ENCODE measurements around the gene MT1F. TPM values are rescaled to one million over a fixed set of nuclear protein-coding genes. Genes with fewer than 3 reads are reported as not detected.

The MT1F gene
- total and polyA plus RNA-seq, 11 donors = 1.3 to 8.1 (median 1.9) TPM; not detected in 2

DNA sequence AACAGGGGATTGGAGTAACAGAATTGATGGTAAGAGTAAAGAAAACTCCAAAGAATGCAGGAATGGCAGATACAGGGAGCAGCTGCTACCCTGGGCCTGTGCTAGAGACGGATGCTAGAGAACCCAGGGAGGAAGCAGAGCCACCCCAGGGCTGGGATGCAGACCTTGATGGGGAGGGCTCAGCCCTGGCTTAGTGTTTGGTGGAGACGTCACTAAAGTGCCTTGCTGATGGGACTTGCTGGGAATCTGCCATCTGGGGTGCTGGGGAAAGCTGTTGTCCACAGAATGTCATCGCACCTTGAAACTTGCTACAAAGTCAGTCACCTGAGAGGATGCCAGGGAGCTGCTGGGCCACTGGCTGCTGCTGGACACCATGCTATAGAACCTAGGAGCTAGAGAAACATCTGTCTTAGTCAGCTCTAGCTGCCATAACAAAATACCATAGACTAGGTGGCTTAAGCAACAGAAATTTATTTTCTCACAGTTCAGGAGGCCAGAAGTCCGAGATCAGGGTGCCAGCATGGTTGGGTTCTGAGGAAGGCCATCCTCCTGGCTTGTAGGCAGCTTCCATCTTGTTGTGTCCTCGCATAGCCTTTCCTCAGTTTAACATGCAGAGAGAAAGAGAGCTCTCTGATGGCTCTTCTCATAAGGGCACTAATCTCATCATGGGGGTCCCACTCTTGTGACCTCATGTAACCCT lies 39.8 kb downstream of the MT1F start:
- no peaks in the 10 kb centered on the region for H3K27me3 ChIP-seq
- ATAC-seq (no peak), DNase-seq (no peak)
- H3K4me1 ChIP-seq = peaks cover 0 to 7% (median 1%) of the 10 kb centered on the region in 12 donors
- H3K4me3 ChIP-seq = no peak overlapping the region
- TF ChIP-seq POLR2A (IDR thresholded peaks at IDR 0.05) = no peak
- TF ChIP-seq, protein P1, sequence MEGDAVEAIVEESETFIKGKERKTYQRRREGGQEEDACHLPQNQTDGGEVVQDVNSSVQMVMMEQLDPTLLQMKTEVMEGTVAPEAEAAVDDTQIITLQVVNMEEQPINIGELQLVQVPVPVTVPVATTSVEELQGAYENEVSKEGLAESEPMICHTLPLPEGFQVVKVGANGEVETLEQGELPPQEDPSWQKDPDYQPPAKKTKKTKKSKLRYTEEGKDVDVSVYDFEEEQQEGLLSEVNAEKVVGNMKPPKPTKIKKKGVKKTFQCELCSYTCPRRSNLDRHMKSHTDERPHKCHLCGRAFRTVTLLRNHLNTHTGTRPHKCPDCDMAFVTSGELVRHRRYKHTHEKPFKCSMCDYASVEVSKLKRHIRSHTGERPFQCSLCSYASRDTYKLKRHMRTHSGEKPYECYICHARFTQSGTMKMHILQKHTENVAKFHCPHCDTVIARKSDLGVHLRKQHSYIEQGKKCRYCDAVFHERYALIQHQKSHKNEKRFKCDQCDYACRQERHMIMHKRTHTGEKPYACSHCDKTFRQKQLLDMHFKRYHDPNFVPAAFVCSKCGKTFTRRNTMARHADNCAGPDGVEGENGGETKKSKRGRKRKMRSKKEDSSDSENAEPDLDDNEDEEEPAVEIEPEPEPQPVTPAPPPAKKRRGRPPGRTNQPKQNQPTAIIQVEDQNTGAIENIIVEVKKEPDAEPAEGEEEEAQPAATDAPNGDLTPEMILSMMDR (IDR thresholded peaks at IDR 0.05) = no peak
- WGBS, 4 donors = 85 to 93% (median 91%) methylated on average over 4 to 5 of the region's 5 CpGs
- no peak overlapping the region for H3K27ac ChIP-seq
- peaks cover 0 to 7% (median 0%) of the 10 kb centered on the region in 12 donors for H3K9me3 ChIP-seq
- no peaks in the 10 kb centered on the region for H3K36me3 ChIP-seq
- intact Hi-C loops (cut with DNase I) = loop anchor here in 1 of 10 donors (5.0 kb wide), 1 partner anchor 95 kb away; no protein-coding TSS in a partner anchor

DNA sequence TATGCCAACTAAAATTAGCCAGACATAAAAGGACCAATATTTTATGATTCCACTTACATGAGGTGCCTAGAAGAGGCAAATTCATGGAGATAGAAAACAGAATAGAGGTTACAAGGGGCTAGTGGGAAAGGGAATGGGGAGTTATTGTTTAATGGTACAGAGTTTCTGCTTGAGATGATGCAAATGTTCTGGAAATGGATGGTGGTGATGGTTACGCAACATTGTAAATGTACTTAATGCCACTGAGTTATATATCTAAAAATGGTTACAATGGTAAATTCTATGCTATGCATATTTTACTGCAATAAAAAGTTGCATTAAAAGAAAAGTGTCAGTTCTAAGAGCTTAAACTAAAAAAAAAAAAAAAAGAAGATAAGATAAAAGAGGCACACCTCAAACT lies 42.4 kb downstream of the MT1F start:
- H3K9me3 ChIP-seq = peaks cover 0 to 7% (median 0%) of the 10 kb centered on the region in 12 donors
- no peaks in the 10 kb centered on the region for H3K36me3 ChIP-seq
- intact Hi-C loops (cut with DNase I) = loop anchor here (2.0 to 5.0 kb wide), 8 partner anchors 17 to 188 kb away; partner anchors contain the start of genes MT1G (in 1 of the 10), MT1H (in 1 of the 10), MT1X (in 1 of the 10) and MT2A (in 1 of the 10)
- ATAC-seq (no peak), DNase-seq (no peak)
- no peak overlapping the region for H3K4me3 ChIP-seq
- no peak for TF ChIP-seq POLR2A (IDR thresholded peaks at IDR 0.05)
- TF ChIP-seq, protein P1 (IDR thresholded peaks at IDR 0.05) = no peak
- 15 to 97% (median 36%) methylated on average over 1 of the region's 1 CpG for WGBS, 4 donors
- H3K27me3 ChIP-seq = no peaks in the 10 kb centered on the region
- peaks cover 0 to 7% (median 1%) of the 10 kb centered on the region in 12 donors for H3K4me1 ChIP-seq
- H3K27ac ChIP-seq = no peak overlapping the region

DNA sequence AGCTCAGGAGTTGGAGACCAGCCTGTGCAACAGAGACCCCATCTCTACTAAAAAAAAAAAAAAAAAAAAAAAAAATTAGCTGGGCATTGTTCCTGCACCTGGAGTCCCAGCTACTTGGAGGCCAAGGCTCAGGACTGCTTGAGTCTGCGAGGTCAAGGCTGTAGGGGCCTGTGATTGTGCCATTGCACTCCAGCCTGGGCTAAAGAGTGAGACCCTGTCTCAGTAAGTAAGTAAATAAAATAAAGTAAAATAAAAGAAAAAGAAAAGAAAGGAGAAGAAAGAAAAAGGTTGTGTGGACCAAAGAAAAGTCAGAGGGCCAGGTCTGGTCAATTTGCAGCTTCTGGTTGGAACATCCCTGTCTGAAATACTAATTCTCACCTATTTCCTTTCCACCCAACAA lies 42.9 kb downstream of the MT1F start:
- peaks cover 0 to 7% (median 1%) of the 10 kb centered on the region in 12 donors for H3K4me1 ChIP-seq
- no peak overlapping the region for H3K27ac ChIP-seq
- no peaks in the 10 kb centered on the region for H3K27me3 ChIP-seq
- H3K4me3 ChIP-seq = no peak overlapping the region
- intact Hi-C loops (cut with DNase I) = loop anchor here (2.0 to 5.0 kb wide), 8 partner anchors 18 to 188 kb away; partner anchors contain the start of genes MT1G (in 1 of the 10), MT1H (in 1 of the 10), MT1X (in 1 of the 10) and MT2A (in 1 of the 10)
- DNase-seq = no peak
- no peak for ATAC-seq
- TF ChIP-seq POLR2A (IDR thresholded peaks at IDR 0.05) = no peak
- TF ChIP-seq, protein P1 (IDR thresholded peaks at IDR 0.05) = no peak
- peaks cover 0 to 7% (median 0%) of the 10 kb centered on the region in 12 donors for H3K9me3 ChIP-seq
- WGBS, 4 donors = 93 to 97% (median 96%) methylated on average over 1 of the region's 1 CpG
- no peaks in the 10 kb centered on the region for H3K36me3 ChIP-seq

DNA sequence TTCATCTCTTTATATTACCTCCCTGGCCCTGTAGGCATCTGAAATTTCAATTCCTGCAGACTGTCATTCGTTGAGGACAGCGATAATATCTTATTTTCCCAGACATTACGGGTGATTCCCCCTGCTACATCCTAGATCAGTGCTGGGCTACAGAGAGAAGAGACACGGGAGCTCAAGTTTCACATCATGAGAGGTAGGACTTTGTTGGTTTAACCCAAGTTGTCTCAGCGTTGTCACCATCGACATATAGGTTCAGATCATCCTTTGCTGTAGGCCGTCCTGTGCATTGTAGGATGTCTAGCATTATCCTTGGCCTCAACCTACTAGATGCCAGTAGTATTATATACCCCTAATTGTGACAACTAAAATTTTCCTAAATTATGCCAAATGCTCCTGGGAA lies 43.8 kb downstream of the MT1F start:
- no peak for DNase-seq
- H3K4me1 ChIP-seq = peaks cover 0 to 7% (median 1%) of the 10 kb centered on the region in 12 donors
- no peak for ATAC-seq
- no peak for TF ChIP-seq POLR2A (IDR thresholded peaks at IDR 0.05)
- TF ChIP-seq, protein P1 (IDR thresholded peaks at IDR 0.05) = no peak
- intact Hi-C loops (cut with DNase I) = loop anchor here (2.0 to 5.0 kb wide), 8 partner anchors 19 to 189 kb away; partner anchors contain the start of genes MT1G (in 1 of the 10), MT1H (in 1 of the 10), MT1X (in 1 of the 10) and MT2A (in 1 of the 10)
- 83 to 92% (median 88%) methylated on average over 7 of the region's 7 CpGs for WGBS, 4 donors
- H3K27ac ChIP-seq = no peak overlapping the region
- peaks cover 0 to 7% (median 0%) of the 10 kb centered on the region in 12 donors for H3K9me3 ChIP-seq
- no peak overlapping the region for H3K4me3 ChIP-seq
- no peaks in the 10 kb centered on the region for H3K27me3 ChIP-seq
- no peaks in the 10 kb centered on the region for H3K36me3 ChIP-seq
